GM12872 (cell line): Measurements from ENCODE around the gene RPAP2.

Experiments
- CTCF ChIP-seq: IDR thresholded peaks from 3 replicates; pipeline ENCODE4 v1.5.1; 2011; ENCODE audit warnings: low read depth, mild to moderate bottlenecking, low read length, moderate library complexity; ENCODE audit not compliant: insufficient read depth

The RPAP2 gene

GRCh38 chr1:92354259-92354658 is 55.4 kb downstream of the RPAP2 start:
- TF ChIP-seq CTCF = no peak

- TF ChIP-seq CTCF = no peak
These were observed 58.1 kb downstream of the RPAP2 start for GRCh38 chr1:92356956-92357355.

- no peak for TF ChIP-seq CTCF
These were observed 61.1 kb downstream of the RPAP2 start for GRCh38 chr1:92359986-92360385.

GRCh38 chr1:92362970-92363369 is 64.1 kb downstream of the RPAP2 start:
- no peak for TF ChIP-seq CTCF

GRCh38 chr1:92363401-92363800 is 64.5 kb downstream of the RPAP2 start:
- no peak for TF ChIP-seq CTCF

- no peak for TF ChIP-seq CTCF
These were observed 66.7 kb downstream of the RPAP2 start for GRCh38 chr1:92365378-92366039.

GRCh38 chr1:92366040-92366395 is 67.2 kb downstream of the RPAP2 start:
- TF ChIP-seq CTCF = no peak
